ENCODE data around the gene SPN. TPM values are rescaled to one million over a fixed set of nuclear protein-coding genes. Genes with fewer than 3 reads are reported as not detected.
"Not testable (repeated sequence)": the region's sequence is repeated elsewhere in the genome, so short reads cannot be mapped to it uniquely, and the experiment has no call there.

Gene SPN
- total RNA-seq, 1 experiment from 2014 or later, result 1.8 TPM

GRCh38 chr16:29701214-29701555 is 38.1 kb downstream of the SPN start:
- DNase-seq (ENCODE audit: low read depth), result no peak

- no peak for DNase-seq (ENCODE audit: low read depth)
Measured at GRCh38 chr16:29702269-29702668, 39.2 kb downstream of the SPN start.

GRCh38 chr16:29705030-29705429 is 42.0 kb downstream of the SPN start:
- no peak for DNase-seq (ENCODE audit: low read depth)

GRCh38 chr16:29707160-29707559 is 44.1 kb downstream of the SPN start:
- DNase-seq (ENCODE audit: low read depth), result not testable (repeated sequence)

- no peak for DNase-seq (ENCODE audit: low read depth)
Measured at GRCh38 chr16:29708917-29709600, 46.0 kb downstream of the SPN start.

- DNase-seq (ENCODE audit: low read depth), result not testable (repeated sequence)
Measured at GRCh38 chr16:29709657-29710056, 46.6 kb downstream of the SPN start.

GRCh38 chr16:29710227-29711219 is 47.5 kb downstream of the SPN start:
- DNase-seq (ENCODE audit: low read depth), result peak; percentile 71

GRCh38 chr16:29712809-29713208 is 49.8 kb downstream of the SPN start:
- DNase-seq (ENCODE audit: low read depth), result no peak

GRCh38 chr16:29714396-29714795 is 51.3 kb downstream of the SPN start:
- no peak for DNase-seq (ENCODE audit: low read depth)

GRCh38 chr16:29714972-29715371 is 51.9 kb downstream of the SPN start:
- DNase-seq (ENCODE audit: low read depth), result no peak

- no peak for DNase-seq (ENCODE audit: low read depth)
Measured at GRCh38 chr16:29717113-29717512, 54.1 kb downstream of the SPN start.

- no peak for DNase-seq (ENCODE audit: low read depth)
Measured at GRCh38 chr16:29719063-29719462, 56.0 kb downstream of the SPN start.

Other genes starting within 250 kb of the SPN start
- 19.6 and 27.0 TPM in 2 replicates for gene BOLA2, start 208.9 kb upstream of the SPN start, total RNA-seq (2014; rRNA removed; shearing (Covaris generic))
- 37.3 and 66.2 TPM in 2 replicates for gene SLX1B, start 208.7 kb upstream of the SPN start, total RNA-seq (2014; rRNA removed; shearing (Covaris generic))
- gene SULT1A4, start 203.3 kb upstream of the SPN start, total RNA-seq (2014; rRNA removed; shearing (Covaris generic)), result 1.2 and 2.0 TPM in 2 replicates
- 0.98 and 4.4 TPM in 2 replicates for gene NPIPB12, start 156.8 kb upstream of the SPN start, total RNA-seq (2014; rRNA removed; shearing (Covaris generic))
- 4.0 and 9.0 TPM in 2 replicates for gene QPRT, start 15.9 kb downstream of the SPN start, total RNA-seq (2014; rRNA removed; shearing (Covaris generic))
- 0.54 and 0.84 TPM in 2 replicates for gene C16orf54, start 82.7 kb downstream of the SPN start, total RNA-seq (2014; rRNA removed; shearing (Covaris generic))
- not detected in 2 replicates for gene ZG16, start 115.0 kb downstream of the SPN start, total RNA-seq (2014; rRNA removed; shearing (Covaris generic))
- gene KIF22, start 127.5 kb downstream of the SPN start, total RNA-seq (2014; rRNA removed; shearing (Covaris generic)), result 68.6 and 79.0 TPM in 2 replicates
- 127 and 223 TPM in 2 replicates for gene MAZ, start 143.3 kb downstream of the SPN start, total RNA-seq (2014; rRNA removed; shearing (Covaris generic))
- gene PRRT2, start 148.9 kb downstream of the SPN start, total RNA-seq (2014; rRNA removed; shearing (Covaris generic)), result 0.20 and 0.94 TPM in 2 replicates
- gene PAGR1, start 152.9 kb downstream of the SPN start, total RNA-seq (2014; rRNA removed; shearing (Covaris generic)), result 45.4 and 58.2 TPM in 2 replicates
- gene MVP, start 157.2 kb downstream of the SPN start, total RNA-seq (2014; rRNA removed; shearing (Covaris generic)), result 112 and 186 TPM in 2 replicates
- gene CDIPT, start 200.0 kb downstream of the SPN start, total RNA-seq (2014; rRNA removed; shearing (Covaris generic)), result 90.7 and 103 TPM in 2 replicates
- gene SEZ6L2, start 236.3 kb downstream of the SPN start, total RNA-seq (2014; rRNA removed; shearing (Covaris generic)), result 16.7 and 38.3 TPM in 2 replicates
- 12.1 and 16.1 TPM in 2 replicates for gene ASPHD1, start 237.2 kb downstream of the SPN start, total RNA-seq (2014; rRNA removed; shearing (Covaris generic))